CD4-positive, alpha-beta T cell treated with Interleukin-17A for 1 hour (primary cell): Measurements from ENCODE around the gene RIOK3.
A peak's percentile ranks its signal among the peaks of the same experiment; 100 is the strongest.
"Not testable (repeated sequence)": the region's sequence is repeated elsewhere in the genome, so short reads cannot be mapped to it uniquely, and the experiment has no call there.

Experiments
- DNase-seq: peaks from one replicate; pipeline ENCODE4 v3.0.0-alpha.2; 2020

The RIOK3 gene

GRCh38 chr18:23452728-23453679 lies at the start of gene RIOK3:
Gene RIOK3, plus strand, starts transcription at chr18:23453287. Its CDS starts 153 bp downstream, at chr18:23453440.
- peak; percentile 92 for DNase-seq

- no peak for DNase-seq
These were observed 49.8 kb upstream of the RIOK3 start for GRCh38 chr18:23403310-23403709.

GRCh38 chr18:23405636-23406035 lies 47.5 kb upstream of the RIOK3 start:
- DNase-seq, result no peak

GRCh38 chr18:23406271-23406787 lies 46.8 kb upstream of the RIOK3 start:
- no peak for DNase-seq

- DNase-seq, result no peak
These were observed 40.6 kb upstream of the RIOK3 start for GRCh38 chr18:23412351-23412964.

GRCh38 chr18:23415515-23415914 lies 37.6 kb upstream of the RIOK3 start:
- DNase-seq, result no peak

GRCh38 chr18:23416298-23416697 lies 36.8 kb upstream of the RIOK3 start:
- DNase-seq, result no peak

GRCh38 chr18:23421277-23421676 lies 31.8 kb upstream of the RIOK3 start:
- no peak for DNase-seq

- DNase-seq, result peak; percentile 19
These were observed 30.2 kb upstream of the RIOK3 start for GRCh38 chr18:23422751-23423418.

GRCh38 chr18:23424616-23425015 lies 28.5 kb upstream of the RIOK3 start:
- no peak for DNase-seq

GRCh38 chr18:23428821-23429220 lies 24.3 kb upstream of the RIOK3 start:
- DNase-seq, result no peak

GRCh38 chr18:23429538-23429937 lies 23.5 kb upstream of the RIOK3 start:
- DNase-seq, result not testable (repeated sequence)

GRCh38 chr18:23433360-23433759 lies 19.7 kb upstream of the RIOK3 start:
- DNase-seq, result no peak

- peak; percentile 74 for DNase-seq
These were observed 15.6 kb upstream of the RIOK3 start for GRCh38 chr18:23437357-23438045.

GRCh38 chr18:23438046-23438377 lies 15.1 kb upstream of the RIOK3 start:
- no peak for DNase-seq

GRCh38 chr18:23438608-23439366 lies 14.3 kb upstream of the RIOK3 start:
- DNase-seq, result no peak

GRCh38 chr18:23440131-23440530 lies 13.0 kb upstream of the RIOK3 start:
- DNase-seq, result no peak

GRCh38 chr18:23442958-23443357 lies 10.1 kb upstream of the RIOK3 start:
- no peak for DNase-seq

- no peak for DNase-seq
These were observed 4.8 kb upstream of the RIOK3 start for GRCh38 chr18:23448291-23448690.

- no peak for DNase-seq
These were observed 3.1 kb upstream of the RIOK3 start for GRCh38 chr18:23450022-23450421.

GRCh38 chr18:23451011-23451410 lies 2.1 kb upstream of the RIOK3 start:
- DNase-seq, result no peak

GRCh38 chr18:23451491-23451890 lies 1.6 kb upstream of the RIOK3 start:
- no peak for DNase-seq
